Forelimb muscle (tissue), 1 donor: Measurements from ENCODE around the gene ATP2B3. TPM values are rescaled to one million over a fixed set of nuclear protein-coding genes. Genes with fewer than 3 reads are reported as not detected.

ENCODE experiments used
- DNase-seq: peaks from one replicate; pipeline ENCODE4 v3.0.0-alpha.2; 2013; ENCODE audit warnings: low read depth
- polyA plus RNA-seq: library from polyadenylated mRNA; unstranded; fragments of 120-200 nt; gene quantifications from one replicate; pipeline ENCODE4 v1.2.1, GENCODE V29; 2013; ENCODE audit not compliant: insufficient read length

Gene ATP2B3
- polyA plus RNA-seq, 1 donor, result 0.80 TPM

- DNase-seq, result no peak
Observed at GRCh38 chrX:153533091-153533490, 15.6 kb downstream of the ATP2B3 start.

GRCh38 chrX:153537080-153537479 lies 19.6 kb downstream of the ATP2B3 start:
- DNase-seq, result no peak

GRCh38 chrX:153537526-153538295 lies 20.3 kb downstream of the ATP2B3 start:
- DNase-seq, result no peak

GRCh38 chrX:153538424-153538823 lies 21.0 kb downstream of the ATP2B3 start:
- no peak for DNase-seq

- no peak for DNase-seq
Observed at GRCh38 chrX:153539171-153539978, 21.9 kb downstream of the ATP2B3 start.

- no peak for DNase-seq
Observed at GRCh38 chrX:153539979-153540358, 22.5 kb downstream of the ATP2B3 start.

- DNase-seq, result no peak
Observed at GRCh38 chrX:153544727-153545126, 27.3 kb downstream of the ATP2B3 start.

GRCh38 chrX:153546386-153546785 lies 28.9 kb downstream of the ATP2B3 start:
- DNase-seq, result no peak

- DNase-seq, result no peak
Observed at GRCh38 chrX:153547195-153547594, 29.8 kb downstream of the ATP2B3 start.

GRCh38 chrX:153549231-153549630 lies 31.8 kb downstream of the ATP2B3 start:
- no peak for DNase-seq

- DNase-seq, result no peak
Observed at GRCh38 chrX:153549807-153550206, 32.4 kb downstream of the ATP2B3 start.

GRCh38 chrX:153551135-153551534 lies 33.7 kb downstream of the ATP2B3 start:
- no peak for DNase-seq

- no peak for DNase-seq
Observed at GRCh38 chrX:153554519-153555167, 37.2 kb downstream of the ATP2B3 start.

GRCh38 chrX:153556767-153557166 lies 39.3 kb downstream of the ATP2B3 start:
- DNase-seq, result no peak

GRCh38 chrX:153557618-153558355 lies 40.3 kb downstream of the ATP2B3 start:
- DNase-seq, result no peak

- DNase-seq, result no peak
Observed at GRCh38 chrX:153560000-153560399, 42.6 kb downstream of the ATP2B3 start.

- DNase-seq, result no peak
Observed at GRCh38 chrX:153560466-153560865, 43.0 kb downstream of the ATP2B3 start.

- DNase-seq, result no peak
Observed at GRCh38 chrX:153561337-153561736, 43.9 kb downstream of the ATP2B3 start.

- DNase-seq, result no peak
Observed at GRCh38 chrX:153562546-153562945, 45.1 kb downstream of the ATP2B3 start.

GRCh38 chrX:153564047-153564606 lies 46.7 kb downstream of the ATP2B3 start:
- DNase-seq, result no peak

- no peak for DNase-seq
Observed at GRCh38 chrX:153565996-153566580, 48.6 kb downstream of the ATP2B3 start.
